Stimulated activated naive CD8-positive, alpha-beta T cell treated with anti-CD3 and anti-CD28 coated beads, Interleukin-15, amount 100 ng/mL, for 72 hours (primary cell): ENCODE data around the gene EREG.
A peak's percentile ranks its signal among the peaks of the same experiment; 100 is the strongest.

ENCODE experiments used
- ATAC-seq: fragments of 150-1000 bp; cut with Tn5 transposase; 2 replicates; pipeline ENCODE4 v1.10.0; 2021; ENCODE audit warnings: mild to moderate bottlenecking, moderate library complexity
- DNase-seq, 2 donors: peaks; one replicate each; pipeline ENCODE4 v3.0.0; 2021 to 2022
- H3K27ac Mint-ChIP-seq, 2 donors: one replicate each; pipeline ENCODE4 v1.8.0; 2022; ENCODE audit warnings: mild to moderate bottlenecking in 2 of 2, mixed read lengths in 2 of 2, moderate library complexity in 2 of 2
- H3K27me3 Mint-ChIP-seq: one replicate; pipeline ENCODE4 v1.8.0; 2022; ENCODE audit warnings: mixed read lengths
- H3K4me1 Mint-ChIP-seq: one replicate; pipeline ENCODE4 v1.8.0; 2022; ENCODE audit warnings: mild to moderate bottlenecking, mixed read lengths
- H3K4me3 Mint-ChIP-seq, 2 donors: one replicate each; pipeline ENCODE4 v1.8.0; 2022; ENCODE audit warnings: mild to moderate bottlenecking in 2 of 2, mixed read lengths in 2 of 2, moderate library complexity in 1 of 2
- H3K9me3 Mint-ChIP-seq, 2 donors: one replicate each; pipeline ENCODE4 v1.8.0; 2022; ENCODE audit warnings: mixed read lengths in 2 of 2

Gene EREG

GRCh38 chr4:74420863-74421262 lies 55.9 kb downstream of the EREG start:
- no peaks in the 10 kb centered on the region for H3K4me1 Mint-ChIP-seq
- no peak overlapping the region for H3K4me3 Mint-ChIP-seq
- no peak overlapping the region for H3K27ac Mint-ChIP-seq
- no peak for ATAC-seq
- H3K9me3 Mint-ChIP-seq, result no peaks in the 10 kb centered on the region
- H3K27me3 Mint-ChIP-seq, result no peaks in the 10 kb centered on the region
- DNase-seq, result no peak

- ATAC-seq (no peak), DNase-seq (no peak)
- H3K9me3 Mint-ChIP-seq, result no peaks in the 10 kb centered on the region
- no peak overlapping the region for H3K4me3 Mint-ChIP-seq
- no peaks in the 10 kb centered on the region for H3K27me3 Mint-ChIP-seq
- H3K4me1 Mint-ChIP-seq, result no peaks in the 10 kb centered on the region
- H3K27ac Mint-ChIP-seq, result no peak overlapping the region
These were observed 58.2 kb downstream of the EREG start for GRCh38 chr4:74423104-74423503.

GRCh38 chr4:74424111-74424510 lies 59.2 kb downstream of the EREG start:
- ATAC-seq, result no peak
- Mint-ChIP-seq H3K27ac (no peak overlapping the region), H3K4me1 (no peaks in the 10 kb centered on the region), H3K4me3 (no peak overlapping the region), H3K9me3 (no peaks in the 10 kb centered on the region), H3K27me3 (peaks cover 6% of the 10 kb centered on the region)
- DNase-seq, result no peak

GRCh38 chr4:74426101-74426500 lies 61.2 kb downstream of the EREG start:
- DNase-seq (no peak), ATAC-seq (peak; percentile 62)
- peaks cover 6% of the 10 kb centered on the region for H3K27me3 Mint-ChIP-seq
- H3K4me1 Mint-ChIP-seq, result no peaks in the 10 kb centered on the region
- H3K27ac Mint-ChIP-seq, result no peak overlapping the region
- H3K4me3 Mint-ChIP-seq, result no peak overlapping the region
- no peaks in the 10 kb centered on the region for H3K9me3 Mint-ChIP-seq

- Mint-ChIP-seq H3K9me3 (no peaks in the 10 kb centered on the region), H3K27me3 (peaks cover 6% of the 10 kb centered on the region), H3K4me1 (no peaks in the 10 kb centered on the region), H3K27ac (no peak overlapping the region), H3K4me3 (no peak overlapping the region)
- DNase-seq, result no peak
- ATAC-seq, result no peak
These were observed 63.3 kb downstream of the EREG start for GRCh38 chr4:74428276-74428675.

GRCh38 chr4:74431113-74431826 lies 66.3 kb downstream of the EREG start:
- H3K27ac Mint-ChIP-seq, result no peak overlapping the region
- H3K4me1 Mint-ChIP-seq, result no peaks in the 10 kb centered on the region
- DNase-seq (no peak), ATAC-seq (no peak)
- H3K27me3 Mint-ChIP-seq, result peaks cover 6% of the 10 kb centered on the region
- no peaks in the 10 kb centered on the region for H3K9me3 Mint-ChIP-seq
- no peak overlapping the region for H3K4me3 Mint-ChIP-seq

GRCh38 chr4:74433043-74433442 lies 68.1 kb downstream of the EREG start:
- H3K27me3 Mint-ChIP-seq, result peaks cover 6% of the 10 kb centered on the region
- no peak overlapping the region for H3K4me3 Mint-ChIP-seq
- H3K27ac Mint-ChIP-seq, result no peak overlapping the region
- no peaks in the 10 kb centered on the region for H3K9me3 Mint-ChIP-seq
- no peaks in the 10 kb centered on the region for H3K4me1 Mint-ChIP-seq
- DNase-seq (no peak), ATAC-seq (no peak)

GRCh38 chr4:74433541-74434172 lies 68.7 kb downstream of the EREG start:
- Mint-ChIP-seq H3K9me3 (no peaks in the 10 kb centered on the region), H3K4me3 (no peak overlapping the region), H3K27ac (no peak overlapping the region), H3K27me3 (peaks cover 2% of the 10 kb centered on the region), H3K4me1 (no peaks in the 10 kb centered on the region)
- DNase-seq (no peak), ATAC-seq (no peak)

GRCh38 chr4:74435296-74435695 lies 70.4 kb downstream of the EREG start:
- DNase-seq, result no peak
- ATAC-seq, result no peak
- H3K9me3 Mint-ChIP-seq, result no peaks in the 10 kb centered on the region

GRCh38 chr4:74437866-74438265 lies 72.9 kb downstream of the EREG start:
- Mint-ChIP-seq H3K4me1 (no peaks in the 10 kb centered on the region), H3K4me3 (no peak overlapping the region), H3K9me3 (no peaks in the 10 kb centered on the region), H3K27ac (no peak overlapping the region), H3K27me3 (no peaks in the 10 kb centered on the region)
- ATAC-seq (no peak), DNase-seq (no peak)

More at GRCh38 chr4:74435296-74435695, 70.4 kb downstream of the EREG start:
- no peaks in the 10 kb centered on the region for H3K27me3 Mint-ChIP-seq
- peak overlapping the region in 1 of 2 donors; percentile 26 for H3K27ac Mint-ChIP-seq
- no peak overlapping the region for H3K4me3 Mint-ChIP-seq
- H3K4me1 Mint-ChIP-seq, result no peaks in the 10 kb centered on the region
